Smooth muscle cell (in vitro differentiated cells): Measurements from ENCODE around the gene SRMS. TPM values are rescaled to one million over a fixed set of nuclear protein-coding genes. Genes with fewer than 3 reads are reported as not detected.

Experiments used
- DNase-seq: peaks from one replicate; lab custom pipeline; 2025; ENCODE audit not compliant: unreplicated experiment; lab: John Stamatoyannopoulos, UW
- H2AFZ ChIP-seq: fragments of 200-600 bp; sonication (generic); 2 replicates; pipeline ENCODE4 v1.6.0; 2016; ENCODE audit warnings: antibody characterized with exemption, low read depth, mild to moderate bottlenecking
- H3F3A ChIP-seq: fragments of 200-600 bp; sonication (generic); 2 replicates; pipeline ENCODE4 v1.6.0; 2017; ENCODE audit warnings: antibody characterized with exemption, low read depth
- H3K27ac ChIP-seq: fragments of 200-600 bp; sonication (generic); 2 replicates; pipeline ENCODE4 v1.5.1; 2016; ENCODE audit warnings: low read depth, mild to moderate bottlenecking
- H3K27me3 ChIP-seq: fragments of 200-600 bp; sonication (generic); 2 replicates; pipeline ENCODE4 v1.6.1; 2016; ENCODE audit warnings: low read depth, mild to moderate bottlenecking
- H3K36me3 ChIP-seq: fragments of 200-600 bp; sonication (generic); 2 replicates; pipeline ENCODE4 v1.5.1; 2016; ENCODE audit warnings: low read depth
- H3K4me1 ChIP-seq: fragments of 200-600 bp; sonication (generic); 2 replicates; pipeline ENCODE4 v1.5.1; 2016; ENCODE audit warnings: low read depth
- H3K4me2 ChIP-seq: fragments of 200-600 bp; sonication (generic); 2 replicates; pipeline ENCODE4 v1.6.0; 2016; ENCODE audit warnings: mild to moderate bottlenecking
- H3K4me3 ChIP-seq: fragments of 200-600 bp; sonication (generic); 2 replicates; pipeline ENCODE4 v1.5.1; 2016; ENCODE audit warnings: mild to moderate bottlenecking
- H3K79me2 ChIP-seq: fragments of 200-600 bp; sonication (generic); 2 replicates; pipeline ENCODE4 v1.6.0; 2016; ENCODE audit warnings: low read depth, mild to moderate bottlenecking
- H3K9ac ChIP-seq: fragments of 200-600 bp; sonication (generic); 2 replicates; pipeline ENCODE4 v1.6.0; 2016; ENCODE audit warnings: low read depth
- H3K9me3 ChIP-seq: fragments of 200-600 bp; sonication (generic); replicated peaks from 2 replicates; pipeline ENCODE4 v1.5.1; 2016; ENCODE audit warnings: low read depth
- H4K20me1 ChIP-seq: fragments of 200-600 bp; sonication (generic); 2 replicates; pipeline ENCODE4 v1.6.0; 2016; ENCODE audit warnings: low read depth
- WGBS: methylation state at CpG from one replicate; pipeline ENCODE4 v1.1.7; 2016; ENCODE audit warnings: low lambda C conversion rate; 5-methylcytosine and 5-hydroxymethylcytosine counted together
- polyA plus RNA-seq: library from polyadenylated mRNA; unstranded; fragments of >200 nt; fragmentation: Nextera tagmentation; extraction: Ambion mirVana; gene quantifications from 2 replicates; pipeline ENCODE4 v1.2.1, GENCODE V29; 2016
- total RNA-seq: library from RNA; depleted of rRNA; stranded (reverse); fragments of >200 nt; gene quantifications from 2 replicates; pipeline ENCODE4 v1.2.3, GENCODE V29; 2014
- TF ChIP-seq, protein P1 (sequence below): fragments of 200-600 bp; sonication (generic); IDR thresholded peaks from 2 replicates; pipeline ENCODE4 v1.5.1; 2017; ENCODE audit warnings: borderline replicate concordance, mild to moderate bottlenecking, antibody characterized with exemption; ENCODE audit not compliant: insufficient read depth, poor library complexity, severe bottlenecking

The SRMS gene
- total and polyA plus RNA-seq, 2 experiments from 2014 or later, result not detected

DNA sequence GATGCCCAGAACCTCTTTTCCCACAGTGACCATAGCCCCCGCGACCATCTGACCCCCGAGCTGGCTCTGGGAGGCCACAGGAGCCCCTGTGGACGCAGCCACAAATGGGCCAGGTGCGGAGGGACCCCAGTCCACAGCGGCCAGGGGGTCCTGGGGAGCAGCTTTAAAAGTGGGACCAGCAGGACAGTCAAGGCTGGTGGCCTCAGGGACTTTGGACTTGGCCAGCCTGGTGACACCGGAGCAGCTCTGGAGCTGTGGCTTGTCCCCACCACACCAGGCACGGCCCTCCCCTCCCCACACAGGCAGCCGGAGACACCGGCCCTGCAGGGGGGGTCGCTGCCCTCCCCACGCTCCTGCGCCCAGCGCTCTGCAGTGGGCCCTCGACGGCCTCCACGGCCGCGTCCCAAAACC is 9.9 kb upstream of the SRMS start:
- no peak overlapping the region for H3K4me2 ChIP-seq
- no peaks in the 10 kb centered on the region for H4K20me1 ChIP-seq
- H2AFZ ChIP-seq, result no peak overlapping the region
- H3K27me3 ChIP-seq, result no peaks in the 10 kb centered on the region
- H3K36me3 ChIP-seq, result no peaks in the 10 kb centered on the region
- H3K9ac ChIP-seq, result no peak overlapping the region
- H3K79me2 ChIP-seq, result no peaks in the 10 kb centered on the region
- H3K4me3 ChIP-seq, result no peak overlapping the region
- WGBS, result 93% methylated on average over 18 of the region's 19 CpGs
- TF ChIP-seq, protein P1, sequence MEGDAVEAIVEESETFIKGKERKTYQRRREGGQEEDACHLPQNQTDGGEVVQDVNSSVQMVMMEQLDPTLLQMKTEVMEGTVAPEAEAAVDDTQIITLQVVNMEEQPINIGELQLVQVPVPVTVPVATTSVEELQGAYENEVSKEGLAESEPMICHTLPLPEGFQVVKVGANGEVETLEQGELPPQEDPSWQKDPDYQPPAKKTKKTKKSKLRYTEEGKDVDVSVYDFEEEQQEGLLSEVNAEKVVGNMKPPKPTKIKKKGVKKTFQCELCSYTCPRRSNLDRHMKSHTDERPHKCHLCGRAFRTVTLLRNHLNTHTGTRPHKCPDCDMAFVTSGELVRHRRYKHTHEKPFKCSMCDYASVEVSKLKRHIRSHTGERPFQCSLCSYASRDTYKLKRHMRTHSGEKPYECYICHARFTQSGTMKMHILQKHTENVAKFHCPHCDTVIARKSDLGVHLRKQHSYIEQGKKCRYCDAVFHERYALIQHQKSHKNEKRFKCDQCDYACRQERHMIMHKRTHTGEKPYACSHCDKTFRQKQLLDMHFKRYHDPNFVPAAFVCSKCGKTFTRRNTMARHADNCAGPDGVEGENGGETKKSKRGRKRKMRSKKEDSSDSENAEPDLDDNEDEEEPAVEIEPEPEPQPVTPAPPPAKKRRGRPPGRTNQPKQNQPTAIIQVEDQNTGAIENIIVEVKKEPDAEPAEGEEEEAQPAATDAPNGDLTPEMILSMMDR, result no peak
- no peak overlapping the region for H3K27ac ChIP-seq
- peaks cover 16% of the 10 kb centered on the region for H3F3A ChIP-seq
- peaks cover 8% of the 10 kb centered on the region for H3K4me1 ChIP-seq
- DNase-seq, result no peak
- H3K9me3 ChIP-seq, result no peaks in the 10 kb centered on the region

DNA sequence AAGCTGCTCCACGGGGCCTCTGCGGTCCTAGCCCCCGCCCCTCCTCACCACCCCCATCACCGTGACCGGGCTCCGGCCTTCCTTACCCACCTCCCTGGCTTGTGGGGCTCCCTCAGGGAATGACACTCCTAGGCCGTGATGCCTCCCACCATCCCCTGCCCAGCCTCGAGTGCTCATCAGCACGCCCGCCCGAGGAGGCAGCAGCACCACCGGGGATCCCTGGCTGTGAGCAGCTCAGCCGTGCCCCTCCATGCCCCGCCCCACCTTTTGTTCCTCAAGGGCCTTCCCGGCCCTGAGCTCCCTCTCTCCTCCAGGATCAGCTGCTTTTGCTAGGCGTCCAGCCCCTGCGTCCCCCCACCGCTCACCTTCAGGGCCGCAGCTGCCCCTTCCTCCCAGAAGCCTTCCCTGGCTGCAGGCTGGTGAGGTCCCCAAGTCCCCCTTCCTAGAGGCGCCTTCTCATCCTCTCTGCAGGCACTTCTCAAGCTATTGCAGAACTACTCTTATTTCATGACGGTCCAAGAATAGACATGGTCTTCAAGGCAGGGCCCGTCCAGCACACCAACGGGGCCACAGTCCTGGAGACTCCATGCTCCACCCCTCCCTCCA is 9.4 kb upstream of the SRMS start:
- H2AFZ ChIP-seq, result no peak overlapping the region
- H3K4me2 ChIP-seq, result no peak overlapping the region
- H3K9ac ChIP-seq, result no peak overlapping the region
- 83% methylated on average over 19 of the region's 23 CpGs for WGBS
- H3K79me2 ChIP-seq, result no peaks in the 10 kb centered on the region
- H3K27ac ChIP-seq, result no peak overlapping the region
- peaks cover 8% of the 10 kb centered on the region for H3K4me1 ChIP-seq
- TF ChIP-seq, protein P1, result no peak
- no peak overlapping the region for H3K4me3 ChIP-seq
- no peak for DNase-seq
- H3F3A ChIP-seq, result peaks cover 18% of the 10 kb centered on the region
- H3K36me3 ChIP-seq, result no peaks in the 10 kb centered on the region
- no peaks in the 10 kb centered on the region for H4K20me1 ChIP-seq
- no peaks in the 10 kb centered on the region for H3K9me3 ChIP-seq
- H3K27me3 ChIP-seq, result no peaks in the 10 kb centered on the region

DNA sequence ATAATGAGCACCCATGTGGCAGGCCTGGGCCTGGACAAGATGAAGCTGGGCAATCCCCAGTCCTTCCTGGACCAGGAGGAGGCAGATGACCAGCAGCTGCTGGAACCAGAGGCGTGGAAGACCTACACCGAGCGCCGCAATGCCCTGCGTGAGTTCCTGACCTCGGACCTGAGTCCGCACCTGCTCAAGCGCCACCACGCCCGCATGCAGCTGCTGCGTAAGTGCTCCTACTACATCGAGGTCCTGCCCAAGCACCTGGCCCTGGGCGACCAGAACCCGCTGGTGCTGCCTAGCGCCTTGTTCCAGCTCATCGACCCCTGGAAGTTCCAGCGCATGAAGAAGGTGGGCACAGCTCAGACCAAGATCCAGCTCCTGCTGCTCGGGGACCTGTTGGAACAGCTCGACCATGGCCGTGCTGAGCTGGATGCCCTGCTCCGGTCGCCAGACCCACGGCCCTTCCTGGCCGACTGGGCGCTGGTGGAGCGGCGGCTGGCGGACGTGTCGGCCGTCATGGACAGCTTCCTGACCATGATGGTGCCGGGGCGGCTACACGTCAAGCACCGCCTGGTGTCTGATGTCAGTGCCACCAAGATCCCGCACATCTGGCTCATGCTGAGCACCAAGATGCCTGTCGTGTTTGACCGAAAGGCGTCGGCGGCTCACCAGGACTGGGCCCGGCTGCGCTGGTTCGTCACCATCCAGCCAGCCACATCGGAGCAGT is 8.3 kb upstream of the SRMS start:
- DNase-seq, result no peak
- H3K4me2 ChIP-seq, result no peak overlapping the region
- H3K36me3 ChIP-seq, result no peaks in the 10 kb centered on the region
- no peak overlapping the region for H3K27ac ChIP-seq
- H3K9ac ChIP-seq, result no peak overlapping the region
- H4K20me1 ChIP-seq, result no peaks in the 10 kb centered on the region
- H2AFZ ChIP-seq, result no peak overlapping the region
- no peaks in the 10 kb centered on the region for H3K9me3 ChIP-seq
- no peaks in the 10 kb centered on the region for H3K27me3 ChIP-seq
- H3K4me3 ChIP-seq, result no peak overlapping the region
- H3K79me2 ChIP-seq, result no peaks in the 10 kb centered on the region
- WGBS, result 98% methylated on average over 45 of the region's 45 CpGs
- TF ChIP-seq, protein P1, result no peak
- peaks cover 8% of the 10 kb centered on the region for H3K4me1 ChIP-seq
- peaks cover 18% of the 10 kb centered on the region for H3F3A ChIP-seq
